GM19238 (cell line): ENCODE results near the gene GNB2.

Source experiments
- DNase-seq: peaks from one replicate; pipeline ENCODE4 v3.0.0; 2011; ENCODE audit warnings: low spot score; ENCODE audit not compliant: insufficient read length

GNB2 gene

DNA sequence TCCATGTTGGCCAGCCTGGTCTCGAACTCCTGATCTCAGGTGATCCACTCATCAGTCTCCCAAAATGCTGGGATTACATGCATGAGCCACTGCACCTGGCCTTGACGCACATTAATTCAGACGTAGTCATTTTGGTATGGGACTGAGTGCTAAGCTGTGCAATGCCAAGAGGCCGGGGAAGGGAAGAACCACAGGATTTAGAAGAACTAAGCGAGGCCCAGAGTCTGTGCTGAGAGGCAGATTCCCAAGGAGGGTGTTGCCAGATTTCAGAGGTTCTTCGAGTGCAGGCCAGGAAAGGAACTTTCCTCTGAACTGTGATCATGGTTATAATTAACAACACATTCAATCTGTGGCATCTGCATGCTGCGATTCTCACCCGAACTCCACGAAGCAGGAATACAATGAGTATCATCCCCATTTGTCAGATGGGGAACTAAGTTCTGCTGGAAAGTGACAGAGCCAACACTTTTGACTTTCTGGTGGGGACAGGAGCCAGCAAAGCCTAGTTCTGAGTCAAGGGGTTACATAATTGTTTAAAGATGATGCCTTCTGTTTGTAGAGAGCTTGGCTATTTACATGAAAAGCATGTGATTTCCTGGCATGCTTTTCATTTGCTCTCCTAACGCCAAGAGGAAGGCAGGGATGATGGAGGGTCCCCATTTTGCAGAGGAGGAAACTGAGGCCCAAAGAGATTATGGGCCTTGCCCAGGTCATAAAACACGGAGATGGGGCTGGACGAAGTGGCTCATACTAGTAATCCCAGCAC lies 53.6 kb downstream of the GNB2 start:
- DNase-seq: no peak

DNA sequence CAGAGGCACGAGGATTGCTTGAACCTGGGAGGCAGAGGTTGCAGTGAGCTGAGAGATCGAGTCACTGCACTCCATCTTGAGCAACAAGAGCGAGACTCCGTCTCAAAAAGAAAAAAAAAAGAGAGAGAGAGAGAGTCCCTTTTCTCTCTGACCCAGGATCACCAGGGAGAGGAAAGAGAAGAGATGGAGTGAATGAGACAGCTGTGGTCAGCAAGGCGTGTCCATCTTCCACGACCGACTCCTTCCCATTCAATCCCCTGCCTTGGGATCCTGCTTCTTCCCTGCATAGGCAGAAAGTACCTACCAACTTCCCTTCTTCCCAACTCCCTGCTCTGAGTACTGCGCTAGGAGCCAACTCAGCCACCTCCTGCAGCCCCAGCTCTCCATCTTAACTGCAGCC lies 54.7 kb downstream of the GNB2 start:
- no peak for DNase-seq
